ENCODE results near the gene TRPC5OS.

TRPC5OS gene

DNA sequence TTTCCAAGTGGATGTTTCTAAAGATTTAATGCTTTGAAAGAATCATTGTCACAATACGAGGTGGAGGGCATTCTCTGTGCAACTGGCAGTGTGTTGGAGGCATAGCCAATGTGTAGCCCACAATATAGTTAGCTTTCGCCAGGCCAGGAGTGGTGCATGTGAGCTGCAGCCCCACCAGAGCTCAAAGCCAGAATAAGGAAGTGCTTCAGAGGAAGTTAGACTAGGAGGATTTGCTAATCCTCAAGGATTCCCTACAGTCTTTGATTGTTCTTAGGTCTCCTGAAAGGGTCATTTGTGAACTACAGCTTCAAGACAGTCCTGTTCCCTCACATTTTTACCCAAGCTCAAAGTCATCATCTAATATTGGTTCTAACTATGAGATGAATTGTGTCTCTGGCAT is 16.4 kb downstream of the TRPC5OS start:
- no peak for DNase-seq (ENCODE audit: low read depth in 2 of 3, low spot score in 1 of 3)

- DNase-seq (ENCODE audit: low read depth in 2 of 3, low spot score in 1 of 3) = no peak
Measured at GRCh38 chrX:111896148-111896547, 20.2 kb downstream of the TRPC5OS start.

DNA sequence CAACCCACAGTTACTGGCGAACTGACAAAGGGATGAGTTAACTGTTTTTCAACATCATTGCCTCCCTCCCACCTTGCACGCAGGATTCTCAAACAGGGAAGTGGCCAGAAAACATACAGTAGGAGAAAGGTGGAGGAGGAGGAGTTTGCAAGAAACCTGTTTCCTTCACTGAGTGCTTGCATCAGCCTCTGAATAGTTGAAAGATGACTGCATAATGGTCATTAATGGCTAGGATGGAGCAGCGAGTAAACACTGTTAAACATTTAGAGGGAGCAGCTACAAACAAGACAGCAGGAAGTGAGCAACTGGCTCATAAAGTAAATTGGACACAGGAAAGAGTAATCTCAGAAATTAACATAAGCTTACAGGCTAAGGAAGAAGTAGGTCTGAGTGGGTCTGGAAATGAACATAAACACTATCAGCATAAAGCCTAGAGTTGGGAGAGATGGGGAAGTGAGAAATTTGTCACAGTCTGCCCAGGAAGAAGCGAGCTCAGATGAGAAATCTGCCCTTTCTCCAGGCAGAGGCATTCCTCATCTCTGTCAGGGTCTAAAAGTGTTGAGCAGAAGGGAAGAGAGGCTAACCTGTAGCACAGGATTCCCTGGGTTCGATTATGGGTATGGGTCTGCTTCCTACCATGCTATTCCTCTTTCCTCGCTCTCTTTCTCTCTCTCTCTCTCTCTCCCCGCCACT is 38.6 kb downstream of the TRPC5OS start:
- DNase-seq (ENCODE audit: low read depth in 2 of 3, low spot score in 1 of 3) = no peak

GRCh38 chrX:111917591-111917990 is 41.6 kb downstream of the TRPC5OS start:
- DNase-seq (ENCODE audit: low read depth in 2 of 3, low spot score in 1 of 3) = no peak

GRCh38 chrX:111928456-111928855 is 52.5 kb downstream of the TRPC5OS start:
- DNase-seq (ENCODE audit: low read depth in 2 of 3, low spot score in 1 of 3) = no peak
